Lung (tissue), 16 donors: ENCODE results near the gene FRZB. TPM values are rescaled to one million over a fixed set of nuclear protein-coding genes. Genes with fewer than 3 reads are reported as not detected.
A peak's percentile ranks its signal among the peaks of the same experiment; 100 is the strongest.

Experiments used
- ATAC-seq: fragments of 200-7000 bp; cut with Tn5 transposase; one replicate; pipeline ENCODE4 v1.9.1; 2020; ENCODE audit warnings: moderate number of reproducible peaks; ENCODE audit not compliant: insufficient read depth, low FRiP score
- DNase-seq, 3 donors: peaks; one replicate each; pipeline ENCODE4 v3.0.0-alpha.2; 2013 to 2017
- H3K27ac ChIP-seq, 2 donors: one replicate each; pipeline ENCODE4 v1.5.1; 2013; ENCODE audit warnings: mild to moderate bottlenecking in 2 of 2, moderate library complexity in 2 of 2, control low read depth in 1 of 2, inconsistent platforms in 1 of 2, low read depth in 1 of 2, low read length in 1 of 2
- H3K27me3 ChIP-seq, 3 donors: one replicate each; pipeline ENCODE4 v1.5.1; 2013; ENCODE audit warnings: low read length in 2 of 3; ENCODE audit not compliant: control insufficient read depth in 3 of 3, insufficient read depth in 3 of 3
- H3K36me3 ChIP-seq, 4 donors: one replicate each; pipeline ENCODE4 v1.5.1; 2013; ENCODE audit warnings: low read length in 4 of 4, mild to moderate bottlenecking in 1 of 4, moderate library complexity in 1 of 4; ENCODE audit not compliant: control insufficient read depth in 4 of 4, insufficient read depth in 4 of 4
- H3K4me1 ChIP-seq, 5 donors: one replicate each; pipeline ENCODE4 v1.5.1; 2013; ENCODE audit warnings: low read length in 5 of 5, mild to moderate bottlenecking in 2 of 5, moderate library complexity in 1 of 5; ENCODE audit not compliant: control insufficient read depth in 5 of 5, insufficient read depth in 5 of 5
- H3K4me3 ChIP-seq: one replicate; pipeline ENCODE4 v1.5.1; 2013; ENCODE audit warnings: mild to moderate bottlenecking, control low read depth, moderate library complexity
- H3K9ac ChIP-seq, 2 donors: one replicate each; pipeline ENCODE4 v1.5.1; 2013; ENCODE audit warnings: low read length in 2 of 2, control low read depth in 1 of 2; ENCODE audit not compliant: insufficient read depth in 1 of 2
- H3K9me3 ChIP-seq, 4 donors: one replicate each; pipeline ENCODE4 v1.5.1; 2013; ENCODE audit warnings: low read length in 3 of 4, mild to moderate bottlenecking in 1 of 4, moderate library complexity in 1 of 4; ENCODE audit not compliant: control insufficient read depth in 4 of 4, insufficient read depth in 3 of 4
- CTCF ChIP-seq: IDR thresholded peaks from 2 replicates; pipeline ENCODE4 v1.5.1; 2012; ENCODE audit warnings: mild to moderate bottlenecking; ENCODE audit errors: control extremely low read depth, extremely low read depth
- WGBS, 2 donors: extraction: QIAGEN DNeasy Blood & Tissue Kit; methylation state at CpG; one replicate each; pipeline ENCODE4 v1.1.7; 2013; 5-methylcytosine and 5-hydroxymethylcytosine counted together
- long read RNA-seq, 5 donors: transcript quantifications; one replicate each; lab custom pipeline, GENCODE V29; 2026
- polyA plus RNA-seq, 2 donors: library from polyadenylated mRNA; stranded (reverse); fragments of 200-250 nt; gene quantifications; one replicate each; pipeline ENCODE4 v1.2.1, GENCODE V29; 2013
- total RNA-seq, 2 donors: library from RNA; depleted of rRNA in 1 of 2; stranded (reverse); fragments of >200 nt in 1 of 2; gene quantifications; one replicate each; pipeline ENCODE4 v1.2.1, GENCODE V29; 2014 to 2021
- donor health status: control.
- donor health status: control.
- donor health status: Bipolar disorder and iron deficiency.
- donor health status: healthy.
- donor health status: DM: yes; HTN: yes; CAD: no.

The FRZB gene
- total RNA-seq = 1 to 10 TPM; 2.0 to 7.4 TPM
- 1 to 10 TPM in 1 of 2 donors, under 1 TPM in 1; 0.19 to 1.2 TPM for polyA plus RNA-seq
- long read RNA-seq, donor 1, partial matches to known transcripts = 0 of 1 reads
- long read RNA-seq, donor 1, other reads (novel, unspliced or antisense) = 0 of 1 reads
- long read RNA-seq, donor 2, partial matches to known transcripts = 5 of 7 reads
- long read RNA-seq, donor 2, other reads (novel, unspliced or antisense) = 0 of 7 reads
- long read RNA-seq, donor 3 = 0 reads
- long read RNA-seq, donor 4, partial matches to known transcripts = 0 of 2 reads
- long read RNA-seq, donor 4, other reads (novel, unspliced or antisense) = 0 of 2 reads
- long read RNA-seq, donor 5, transcript FRZB-201 (6 exons, 3,162 nt) = major isoform, 6 of 11 reads
- long read RNA-seq, donor 5, partial matches to known transcripts = 5 of 11 reads
- long read RNA-seq, donor 5, other reads (novel, unspliced or antisense) = 0 of 11 reads

- DNase-seq = peak; percentile 86 to 93 (median 89)
- Histone ChIP-seq H3K9ac (peak within 1 kb of the TSS in 1 of 2 donors; percentile 78), H3K36me3 (no peaks in the 10 kb centered on the region), H3K4me3 (no peak within 1 kb of the TSS), H3K27ac (no peak within 1 kb of the TSS), H3K9me3 (peaks cover 0 to 2% (median 0%) of the 10 kb centered on the region in 4 donors), H3K4me1 (peaks cover 0 to 19% (median 5%) of the 10 kb centered on the region in 5 donors), H3K27me3 (peaks cover 0 to 21% (median 16%) of the 10 kb centered on the region in 3 donors)
- TF ChIP-seq CTCF = no peak
- WGBS, 2 donors = 2 to 3% methylated on average over 57 of the region's 57 CpGs
- ATAC-seq = peak; percentile 51
Observed at GRCh38 chr2:182866461-182867406, at the start of gene FRZB. TSS of gene FRZB (minus strand) at chr2:182866637. CDS start at chr2:182866552, 85 bp downstream.

- peak overlapping the region in 1 of 2 donors; percentile 42 for H3K27ac ChIP-seq
- ATAC-seq (no peak), DNase-seq (no peak)
- WGBS, 2 donors = 88 to 91% methylated on average over 6 of the region's 6 CpGs
- peaks cover 3 to 14% (median 13%) of the 10 kb centered on the region in 4 donors for H3K36me3 ChIP-seq
- H3K9me3 ChIP-seq = no peaks in the 10 kb centered on the region
- TF ChIP-seq CTCF = no peak
- H3K27me3 ChIP-seq = no peaks in the 10 kb centered on the region
- H3K4me3 ChIP-seq = no peak overlapping the region
- H3K4me1 ChIP-seq = peaks cover 0 to 5% (median 0%) of the 10 kb centered on the region in 5 donors
- no peak overlapping the region for H3K9ac ChIP-seq
Observed at GRCh38 chr2:182915369-182916326, 49.2 kb upstream of the FRZB start.

- Histone ChIP-seq H3K4me1 (peaks cover 0 to 5% (median 0%) of the 10 kb centered on the region in 5 donors), H3K27me3 (no peaks in the 10 kb centered on the region), H3K4me3 (no peak overlapping the region), H3K36me3 (peaks cover 3 to 20% (median 12%) of the 10 kb centered on the region in 4 donors), H3K27ac (peak overlapping the region in 1 of 2 donors; percentile 42), H3K9me3 (no peaks in the 10 kb centered on the region), H3K9ac (no peak overlapping the region)
- ATAC-seq (no peak), DNase-seq (no peak)
- no peak for TF ChIP-seq CTCF
- WGBS, 2 donors = 96 to 100% methylated on average over 1 of the region's 1 CpG
Observed at GRCh38 chr2:182914852-182915251, 48.4 kb upstream of the FRZB start.
